Right lobe of liver (tissue), 6 donors: ENCODE data around the gene FMNL2. TPM values are rescaled to one million over a fixed set of nuclear protein-coding genes. Genes with fewer than 3 reads are reported as not detected.
A peak's percentile ranks its signal among the peaks of the same experiment; 100 is the strongest.

Experiments used
- ATAC-seq, 4 donors: fragments of 200-7000 bp; cut with Tn5 transposase; one replicate each; pipeline ENCODE4 v1.9.1; 2020; ENCODE audit warnings: mild to moderate bottlenecking in 4 of 4, moderate library complexity in 4 of 4
- DNase-seq, 3 donors: peaks; one replicate each; pipeline ENCODE4 v3.0.0-alpha.2; 2020
- H3K27ac ChIP-seq, 3 donors: fragments of 200-600 bp; one replicate each; pipeline ENCODE4 v1.8.0; 2022
- H3K27me3 ChIP-seq, 2 donors: fragments of 200-600 bp; one replicate each; pipeline ENCODE4 v1.8.0; 2022
- H3K36me3 ChIP-seq, 4 donors: fragments of 200-600 bp; sonication (generic) in 1 of 4; one replicate each; pipeline versions ENCODE4 v1.5.1 to v1.8.0; 2017 to 2022; ENCODE audit warnings: control low read depth in 1 of 4
- H3K4me1 ChIP-seq, 4 donors: fragments of 200-600 bp; sonication (generic) in 1 of 4; one replicate each; pipeline versions ENCODE4 v1.5.1 to v1.8.0; 2017 to 2022; ENCODE audit warnings: control low read depth in 1 of 4
- H3K4me3 ChIP-seq, 3 donors: fragments of 200-600 bp; one replicate each; pipeline ENCODE4 v1.8.0; 2022
- H3K9me3 ChIP-seq, 4 donors: fragments of 200-600 bp; sonication (generic) in 1 of 4; one replicate each; pipeline versions ENCODE4 v1.5.1 to v1.8.0; 2017 to 2022; ENCODE audit warnings: control low read depth in 1 of 4
- CTCF ChIP-seq, 4 donors: fragments of 200-600 bp in 3 of 4; fragments of 450-650 bp in 1 of 4; IDR thresholded peaks; one replicate each; pipeline versions ENCODE4 v1.5.1 to v1.8.0; 2016 to 2022; ENCODE audit warnings: antibody characterized with exemption in 4 of 4, mild to moderate bottlenecking in 2 of 4
- POLR2A ChIP-seq: fragments of 450-650 bp; IDR thresholded peaks from one replicate; pipeline ENCODE4 v1.6.1; 2017; ENCODE audit warnings: antibody characterized with exemption, mild to moderate bottlenecking
- WGBS: methylation state at CpG from one replicate; pipeline ENCODE4 v1.1.6; 2018; ENCODE audit warnings: low coverage, low lambda C conversion rate; ENCODE audit not compliant: insufficient coverage; ENCODE audit errors: missing lambda C conversion rate; 5-methylcytosine and 5-hydroxymethylcytosine counted together
- intact Hi-C, 2 donors: fragments of 100-400 bp; cut with DNase I; formaldehyde crosslinking; loops; one replicate each; pipeline versions ENCODE4 v1.11.2 to v1.14.1; 2022
- total RNA-seq, 6 experiments: library from RNA; depleted of rRNA in 2 of 6; stranded (reverse); fragments of >200 nt in 2 of 6; fragmentation: NEBNext Ultra II Directional in 3 of 6; extraction: Animal tissue kit (Norgen Biotek cat#: 25700) in 3 of 6; gene quantifications; one replicate each; pipeline versions ENCODE4 v1.1.0 to v1.2.4, GENCODE V29; 2016 to 2023
- donor health status: DM: no; HTN: yes; CAD: no.
- donor health status: DM: no; HTN: no; CAD: no.
- donor health status: DM: no; HTN: no; CAD: no.
- donor health status: DM: no; HTN: yes; CAD: no.
- donor health status: DM: no; HTN: yes; CAD: no.

FMNL2 gene
- total RNA-seq, 6 experiments from 2014 or later, result 3.5 to 12.1 (median 7.1) TPM

GRCh38 chr2:152419944-152420343, 85.0 kb downstream of the FMNL2 start:
- 64% methylated on average over 2 of the region's 2 CpGs for WGBS
- H3K27me3 ChIP-seq, result no peaks in the 10 kb centered on the region

GRCh38 chr2:152420363-152420762, 85.4 kb downstream of the FMNL2 start:
- WGBS, result 59% methylated on average over 3 of the region's 3 CpGs
- Histone ChIP-seq H3K27me3 (no peaks in the 10 kb centered on the region), H3K27ac (no peak overlapping the region), H3K4me1 (peaks cover 0 to 3% (median 0%) of the 10 kb centered on the region in 4 donors), H3K36me3 (no peaks in the 10 kb centered on the region), H3K9me3 (no peaks in the 10 kb centered on the region), H3K4me3 (no peak overlapping the region)
- TF ChIP-seq POLR2A (no peak), CTCF (IDR thresholded peaks at IDR 0.05) (no peak)
- DNase-seq, result no peak
- no peak for ATAC-seq
- intact Hi-C loops, result no loop called here

More at GRCh38 chr2:152419944-152420343, 85.0 kb downstream of the FMNL2 start:
- no peak overlapping the region for H3K27ac ChIP-seq
- no peak for ATAC-seq
- H3K36me3 ChIP-seq, result no peaks in the 10 kb centered on the region
- H3K4me1 ChIP-seq, result peaks cover 0 to 3% (median 0%) of the 10 kb centered on the region in 4 donors
- no peaks in the 10 kb centered on the region for H3K9me3 ChIP-seq
- no peak for DNase-seq
- no peak overlapping the region for H3K4me3 ChIP-seq
- TF ChIP-seq CTCF (IDR thresholded peaks at IDR 0.05) (no peak), POLR2A (no peak)
- intact Hi-C loops, result no loop called here

- H3K36me3 ChIP-seq, result no peaks in the 10 kb centered on the region
- H3K9me3 ChIP-seq, result no peaks in the 10 kb centered on the region
- H3K4me1 ChIP-seq, result peaks cover 0 to 3% (median 0%) of the 10 kb centered on the region in 4 donors
- peak overlapping the region; percentile 40 to 72 (median 41) for H3K27ac ChIP-seq
- H3K27me3 ChIP-seq, result no peaks in the 10 kb centered on the region
- ATAC-seq (peak in 3 of 4 donors; percentile 6 to 47 (median 13)), DNase-seq (no peak)
- H3K4me3 ChIP-seq, result no peak overlapping the region
- 63% methylated on average over 7 of the region's 7 CpGs for WGBS
- TF ChIP-seq POLR2A (no peak), CTCF (IDR thresholded peaks at IDR 0.05) (no peak)
- intact Hi-C loops, result no loop called here
Measured at GRCh38 chr2:152420936-152421335, 86.0 kb downstream of the FMNL2 start.

- Histone ChIP-seq H3K27ac (peak overlapping the region; percentile 41 to 72 (median 43)), H3K27me3 (no peaks in the 10 kb centered on the region), H3K9me3 (no peaks in the 10 kb centered on the region), H3K4me3 (no peak overlapping the region), H3K36me3 (no peaks in the 10 kb centered on the region), H3K4me1 (peaks cover 0 to 3% (median 0%) of the 10 kb centered on the region in 4 donors)
- intact Hi-C loops, result no loop called here
- WGBS, result 42% methylated on average over 8 of the region's 8 CpGs
- no peak for TF ChIP-seq POLR2A
- no peak for TF ChIP-seq CTCF (IDR thresholded peaks at IDR 0.05)
- ATAC-seq (peak; percentile 83 to 90 (median 86)), DNase-seq (no peak)
Measured at GRCh38 chr2:152421521-152422370, 86.8 kb downstream of the FMNL2 start.
